ENCODE data around the gene IL1RAPL1.

The IL1RAPL1 gene

DNA sequence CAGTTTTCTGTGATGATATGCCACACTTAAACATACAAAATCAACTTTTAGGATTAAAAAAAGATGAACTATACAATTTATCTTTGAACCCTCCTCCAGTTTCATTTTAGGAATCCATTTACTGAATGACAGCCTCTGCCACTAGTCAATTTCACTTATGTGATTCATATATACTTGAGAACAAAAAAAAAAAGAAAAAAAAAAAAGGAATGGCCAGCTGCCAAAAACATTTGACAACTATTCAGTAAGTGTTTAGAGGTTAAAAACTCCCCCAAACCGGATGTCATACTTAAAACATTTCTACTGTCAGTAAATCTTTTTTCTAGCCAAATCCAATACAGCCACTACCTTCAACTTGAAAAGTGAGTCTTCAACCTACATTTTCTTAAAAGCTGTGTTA lies 1361.4 kb downstream of the IL1RAPL1 start:
- H3K9me3 ChIP-seq = no peaks in the 10 kb centered on the region
- H3K27me3 ChIP-seq = no peaks in the 10 kb centered on the region
- H3K36me3 ChIP-seq = no peaks in the 10 kb centered on the region
- no peaks in the 10 kb centered on the region for H3K4me1 ChIP-seq (ENCODE audit: control insufficient read depth in 1 of 2, insufficient read depth in 1 of 2, low read depth in 1 of 2, low read length in 1 of 2)
- H3K27ac ChIP-seq = no peak overlapping the region
- TF ChIP-seq, protein P1, sequence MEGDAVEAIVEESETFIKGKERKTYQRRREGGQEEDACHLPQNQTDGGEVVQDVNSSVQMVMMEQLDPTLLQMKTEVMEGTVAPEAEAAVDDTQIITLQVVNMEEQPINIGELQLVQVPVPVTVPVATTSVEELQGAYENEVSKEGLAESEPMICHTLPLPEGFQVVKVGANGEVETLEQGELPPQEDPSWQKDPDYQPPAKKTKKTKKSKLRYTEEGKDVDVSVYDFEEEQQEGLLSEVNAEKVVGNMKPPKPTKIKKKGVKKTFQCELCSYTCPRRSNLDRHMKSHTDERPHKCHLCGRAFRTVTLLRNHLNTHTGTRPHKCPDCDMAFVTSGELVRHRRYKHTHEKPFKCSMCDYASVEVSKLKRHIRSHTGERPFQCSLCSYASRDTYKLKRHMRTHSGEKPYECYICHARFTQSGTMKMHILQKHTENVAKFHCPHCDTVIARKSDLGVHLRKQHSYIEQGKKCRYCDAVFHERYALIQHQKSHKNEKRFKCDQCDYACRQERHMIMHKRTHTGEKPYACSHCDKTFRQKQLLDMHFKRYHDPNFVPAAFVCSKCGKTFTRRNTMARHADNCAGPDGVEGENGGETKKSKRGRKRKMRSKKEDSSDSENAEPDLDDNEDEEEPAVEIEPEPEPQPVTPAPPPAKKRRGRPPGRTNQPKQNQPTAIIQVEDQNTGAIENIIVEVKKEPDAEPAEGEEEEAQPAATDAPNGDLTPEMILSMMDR (IDR thresholded peaks at IDR 0.05) = no peak
- H3K4me3 ChIP-seq (ENCODE audit: low read depth in 1 of 2, low read length in 1 of 2) = no peak overlapping the region

DNA sequence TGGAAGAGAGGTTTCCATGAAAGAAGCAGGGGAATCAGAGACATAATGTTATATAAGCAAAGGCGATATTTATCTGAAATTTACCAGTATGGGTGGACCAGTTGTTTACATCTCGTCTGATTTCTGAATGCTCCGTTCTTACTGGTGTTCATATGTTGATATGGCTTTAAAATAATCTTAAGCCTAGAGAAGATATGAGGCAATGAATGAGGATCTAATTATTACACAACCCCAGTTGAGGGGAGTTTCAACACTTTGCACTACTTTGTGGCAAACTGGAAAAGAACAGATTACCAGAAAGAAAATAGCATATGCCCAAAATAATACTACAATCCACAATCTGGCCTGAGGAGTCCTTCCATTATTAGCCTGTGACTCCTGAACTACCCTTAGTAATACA lies 1364.8 kb downstream of the IL1RAPL1 start:
- Histone ChIP-seq H3K27ac (no peak overlapping the region), H3K4me1 (ENCODE audit: control insufficient read depth in 1 of 2, insufficient read depth in 1 of 2, low read depth in 1 of 2, low read length in 1 of 2) (no peaks in the 10 kb centered on the region), H3K4me3 (ENCODE audit: low read depth in 1 of 2, low read length in 1 of 2) (no peak overlapping the region), H3K36me3 (no peaks in the 10 kb centered on the region), H3K27me3 (no peaks in the 10 kb centered on the region), H3K9me3 (no peaks in the 10 kb centered on the region)
- TF ChIP-seq, protein P1 (IDR thresholded peaks at IDR 0.05) = no peak

DNA sequence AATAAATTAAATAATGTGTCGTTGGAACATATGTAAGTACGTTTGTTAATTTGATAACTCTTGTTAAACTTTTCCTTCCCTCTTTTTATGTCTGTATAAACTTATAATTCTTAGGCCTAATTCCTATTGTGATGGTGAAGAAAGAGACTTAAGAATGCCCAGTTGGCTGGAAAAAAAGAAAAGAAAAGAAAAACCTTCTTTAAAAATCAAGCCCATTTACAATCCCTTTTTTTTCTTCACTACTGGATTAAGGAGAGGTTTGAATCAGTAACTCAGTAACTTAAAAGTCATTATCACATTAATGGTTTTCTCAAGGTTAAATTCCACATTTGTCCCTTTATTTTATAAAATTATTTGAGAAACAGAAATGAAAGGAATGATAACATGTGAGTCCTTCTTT lies 1374.8 kb downstream of the IL1RAPL1 start:
- no peaks in the 10 kb centered on the region for H3K9me3 ChIP-seq
- H3K4me3 ChIP-seq (ENCODE audit: low read depth in 1 of 2, low read length in 1 of 2) = no peak overlapping the region
- H3K36me3 ChIP-seq = no peaks in the 10 kb centered on the region
- no peaks in the 10 kb centered on the region for H3K4me1 ChIP-seq (ENCODE audit: control insufficient read depth in 1 of 2, insufficient read depth in 1 of 2, low read depth in 1 of 2, low read length in 1 of 2)
- TF ChIP-seq, protein P1 (IDR thresholded peaks at IDR 0.05) = no peak
- no peak overlapping the region for H3K27ac ChIP-seq
- H3K27me3 ChIP-seq = no peaks in the 10 kb centered on the region

DNA sequence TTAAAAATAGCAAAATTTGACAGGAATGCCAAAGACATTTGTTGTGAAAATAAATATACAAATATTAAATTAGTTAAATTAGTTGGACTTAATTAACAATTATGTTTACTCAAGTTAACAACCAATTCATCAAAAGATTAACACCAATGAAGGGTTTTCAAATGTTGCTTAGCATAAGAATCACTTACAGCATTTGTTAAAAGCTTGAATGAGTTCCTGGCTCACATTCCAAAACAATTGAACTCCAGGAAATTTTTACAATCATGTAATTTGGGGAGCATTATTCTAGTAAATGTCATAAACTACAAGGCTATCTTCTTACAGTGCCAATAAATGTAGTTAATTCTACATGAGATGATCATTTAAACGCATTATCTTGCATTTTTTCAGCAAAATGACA lies 1378.4 kb downstream of the IL1RAPL1 start:
- H3K36me3 ChIP-seq = no peaks in the 10 kb centered on the region
- no peak overlapping the region for H3K27ac ChIP-seq
- no peaks in the 10 kb centered on the region for H3K4me1 ChIP-seq (ENCODE audit: control insufficient read depth in 1 of 2, insufficient read depth in 1 of 2, low read depth in 1 of 2, low read length in 1 of 2)
- TF ChIP-seq, protein P1 (IDR thresholded peaks at IDR 0.05) = no peak
- no peak overlapping the region for H3K4me3 ChIP-seq (ENCODE audit: low read depth in 1 of 2, low read length in 1 of 2)
- no peaks in the 10 kb centered on the region for H3K27me3 ChIP-seq
- no peaks in the 10 kb centered on the region for H3K9me3 ChIP-seq

DNA sequence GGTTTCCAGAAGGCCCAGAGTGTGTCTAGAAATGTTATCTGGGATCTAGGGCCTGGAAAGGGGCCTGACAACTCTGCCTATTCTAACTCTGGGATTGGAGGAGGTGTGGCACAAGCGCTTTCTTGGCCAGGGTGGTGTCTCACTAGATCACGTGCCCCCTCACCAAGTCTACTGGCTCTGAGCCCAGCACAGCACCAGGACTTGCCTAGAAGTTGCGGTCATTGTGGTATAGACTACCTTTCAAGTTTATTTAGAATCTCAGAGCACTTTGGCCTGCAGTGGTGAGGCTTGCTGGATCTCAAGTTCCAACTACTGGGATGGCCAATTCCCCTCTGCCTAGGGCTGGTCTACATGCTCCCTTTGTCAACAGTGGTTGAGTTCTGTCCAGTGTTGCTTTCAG lies 1404.8 kb downstream of the IL1RAPL1 start:
- Histone ChIP-seq H3K4me3 (ENCODE audit: low read depth in 1 of 2, low read length in 1 of 2) (no peak overlapping the region), H3K4me1 (ENCODE audit: control insufficient read depth in 1 of 2, insufficient read depth in 1 of 2, low read depth in 1 of 2, low read length in 1 of 2) (no peaks in the 10 kb centered on the region), H3K36me3 (no peaks in the 10 kb centered on the region), H3K27ac (no peak overlapping the region), H3K9me3 (no peaks in the 10 kb centered on the region), H3K27me3 (no peaks in the 10 kb centered on the region)
- TF ChIP-seq, protein P1 (IDR thresholded peaks at IDR 0.05) = no peak

DNA sequence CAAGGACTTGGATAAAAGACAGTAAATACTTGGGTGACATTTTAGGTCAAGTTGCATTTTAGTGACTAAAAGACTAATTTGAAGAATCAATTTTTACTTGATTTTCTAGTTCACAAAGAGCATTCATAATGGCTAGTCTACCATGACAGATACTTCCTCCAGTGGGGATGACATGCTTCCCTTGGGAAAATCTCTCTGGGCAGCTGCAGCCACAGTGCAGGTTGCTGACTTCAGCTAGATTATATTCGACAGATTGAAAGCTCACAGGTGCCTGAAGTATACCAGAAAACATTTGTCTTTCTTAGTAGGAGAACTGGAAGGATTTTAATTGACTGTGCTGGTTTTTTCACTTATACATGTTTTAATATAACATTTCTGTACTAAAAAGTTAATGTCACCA lies 1418.6 kb downstream of the IL1RAPL1 start:
- Histone ChIP-seq H3K36me3 (no peaks in the 10 kb centered on the region), H3K27ac (no peak overlapping the region), H3K27me3 (no peaks in the 10 kb centered on the region), H3K9me3 (no peaks in the 10 kb centered on the region), H3K4me3 (ENCODE audit: low read depth in 1 of 2, low read length in 1 of 2) (no peak overlapping the region), H3K4me1 (ENCODE audit: control insufficient read depth in 1 of 2, insufficient read depth in 1 of 2, low read depth in 1 of 2, low read length in 1 of 2) (no peaks in the 10 kb centered on the region)
- TF ChIP-seq, protein P1 (IDR thresholded peaks at IDR 0.05) = no peak

Data from neutrophil (primary cell).